ENCODE data around the gene CIB4.

DNA sequence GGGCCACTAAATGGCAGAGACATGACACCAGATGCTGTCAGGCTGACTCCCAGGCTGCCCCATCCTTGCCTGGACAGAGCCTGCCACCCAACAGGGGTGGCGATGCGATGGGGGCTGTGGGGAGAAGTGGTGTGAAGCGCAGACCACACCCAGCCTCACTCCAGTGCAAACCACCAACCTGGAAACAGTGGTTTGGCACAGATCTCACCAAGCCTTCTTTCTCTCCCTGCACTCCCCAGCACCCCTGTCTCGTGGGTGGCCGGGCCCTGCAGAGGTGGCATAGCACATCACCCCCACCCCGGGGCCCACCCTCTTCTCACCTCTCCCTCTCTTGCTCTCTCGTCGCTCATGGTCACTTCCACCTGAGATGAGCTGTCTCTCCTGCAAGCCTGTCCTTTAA, 32.6 kb downstream of the CIB4 start:
- TF ChIP-seq POLR2A (IDR thresholded peaks at IDR 0.05) (no peak), POLR2AphosphoS5 (IDR thresholded peaks at IDR 0.05) (no peak)

All from transverse colon (tissue), 3 donors.